ENCODE data around the gene TUBAL3. TPM values are rescaled to one million over a fixed set of nuclear protein-coding genes. Genes with fewer than 3 reads are reported as not detected.

Gene TUBAL3
- polyA plus RNA-seq, 1 donor (not counting 4 experiments of a cell fraction or from before 2014, with no cell fraction given) = 2.6 TPM

DNA sequence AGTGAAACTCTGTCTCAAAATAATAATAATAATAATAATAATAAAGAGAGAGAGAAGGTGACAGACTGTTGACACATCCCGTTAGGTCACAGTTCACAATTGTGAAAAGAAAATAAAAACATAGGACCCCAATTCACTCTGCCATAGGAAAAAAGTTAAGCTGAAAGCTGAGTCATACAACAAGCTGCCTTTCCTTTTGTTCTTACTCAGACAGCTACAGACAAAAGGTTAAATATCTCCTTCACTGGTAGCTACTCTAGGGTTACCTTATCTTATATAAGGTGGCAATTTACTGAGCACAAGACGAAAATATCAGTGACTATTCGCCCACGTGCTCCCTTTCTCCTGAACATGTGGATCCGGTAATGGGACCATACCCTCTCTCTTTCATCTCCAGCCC, 17.5 kb downstream of the TUBAL3 start:
- H3K36me3 ChIP-seq (ENCODE audit: control insufficient read depth in 2 of 2, extremely low read depth in 1 of 2, insufficient read depth in 2 of 2, low read length in 2 of 2) = no peaks in the 10 kb centered on the region
- no peaks in the 10 kb centered on the region for H3K79me2 ChIP-seq (ENCODE audit: control insufficient read depth, insufficient read depth, low read length)
- H3K4me3 ChIP-seq (ENCODE audit: control insufficient read depth in 2 of 3, extremely low read depth in 1 of 3, insufficient read depth in 2 of 3, low read depth in 1 of 3, low read length in 3 of 3) = no peak overlapping the region
- no peaks in the 10 kb centered on the region for H3K4me1 ChIP-seq (ENCODE audit: control insufficient read depth, extremely low read depth, insufficient read depth, low read length)
- H2AFZ ChIP-seq (ENCODE audit: control insufficient read depth, low read length) = no peak overlapping the region
- DNase-seq (ENCODE audit: low read depth, low spot score) = no peak
- no peak overlapping the region for H3K4me2 ChIP-seq (ENCODE audit: control insufficient read depth, extremely low read depth, insufficient read depth, low read depth, low read length)
- dilution Hi-C loops (cut with MboI; ENCODE audit: extremely low pct_ligation_motif_present, low sequenced_read_pairs) = no loop called here
- H3K27ac ChIP-seq (ENCODE audit: control insufficient read depth, insufficient read depth, low read length) = no peak overlapping the region
- no peaks in the 10 kb centered on the region for H3K9me3 ChIP-seq (ENCODE audit: control insufficient read depth, low read depth, low read length)
- TF ChIP-seq, protein P1, sequence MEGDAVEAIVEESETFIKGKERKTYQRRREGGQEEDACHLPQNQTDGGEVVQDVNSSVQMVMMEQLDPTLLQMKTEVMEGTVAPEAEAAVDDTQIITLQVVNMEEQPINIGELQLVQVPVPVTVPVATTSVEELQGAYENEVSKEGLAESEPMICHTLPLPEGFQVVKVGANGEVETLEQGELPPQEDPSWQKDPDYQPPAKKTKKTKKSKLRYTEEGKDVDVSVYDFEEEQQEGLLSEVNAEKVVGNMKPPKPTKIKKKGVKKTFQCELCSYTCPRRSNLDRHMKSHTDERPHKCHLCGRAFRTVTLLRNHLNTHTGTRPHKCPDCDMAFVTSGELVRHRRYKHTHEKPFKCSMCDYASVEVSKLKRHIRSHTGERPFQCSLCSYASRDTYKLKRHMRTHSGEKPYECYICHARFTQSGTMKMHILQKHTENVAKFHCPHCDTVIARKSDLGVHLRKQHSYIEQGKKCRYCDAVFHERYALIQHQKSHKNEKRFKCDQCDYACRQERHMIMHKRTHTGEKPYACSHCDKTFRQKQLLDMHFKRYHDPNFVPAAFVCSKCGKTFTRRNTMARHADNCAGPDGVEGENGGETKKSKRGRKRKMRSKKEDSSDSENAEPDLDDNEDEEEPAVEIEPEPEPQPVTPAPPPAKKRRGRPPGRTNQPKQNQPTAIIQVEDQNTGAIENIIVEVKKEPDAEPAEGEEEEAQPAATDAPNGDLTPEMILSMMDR (optimal IDR thresholded peaks at IDR 0.05 in 1 of 3, IDR thresholded peaks at IDR 0.05 in 1 of 3, conservative IDR thresholded peaks at IDR 0.05 in 1 of 3; ENCODE audit: extremely low read depth in 1 of 3, insufficient read depth in 2 of 3, low read length in 3 of 3) = no peak
- no peak for TF ChIP-seq EZH2 (IDR thresholded peaks at IDR 0.05; ENCODE audit: low read length)
- H3K27me3 ChIP-seq (ENCODE audit: control insufficient read depth, extremely low read depth, insufficient read depth, low read length) = peaks cover 3% of the 10 kb centered on the region
- H3K9me1 ChIP-seq (ENCODE audit: control insufficient read depth, extremely low read depth, insufficient read depth, low read length) = no peaks in the 10 kb centered on the region
- H4K20me1 ChIP-seq (ENCODE audit: control insufficient read depth, extremely low read depth, insufficient read depth, low read length) = no peaks in the 10 kb centered on the region
- no peak for FAIRE-seq
- no peak overlapping the region for H3K9ac ChIP-seq (ENCODE audit: control insufficient read depth, extremely low read depth, insufficient read depth, low read length)

DNA sequence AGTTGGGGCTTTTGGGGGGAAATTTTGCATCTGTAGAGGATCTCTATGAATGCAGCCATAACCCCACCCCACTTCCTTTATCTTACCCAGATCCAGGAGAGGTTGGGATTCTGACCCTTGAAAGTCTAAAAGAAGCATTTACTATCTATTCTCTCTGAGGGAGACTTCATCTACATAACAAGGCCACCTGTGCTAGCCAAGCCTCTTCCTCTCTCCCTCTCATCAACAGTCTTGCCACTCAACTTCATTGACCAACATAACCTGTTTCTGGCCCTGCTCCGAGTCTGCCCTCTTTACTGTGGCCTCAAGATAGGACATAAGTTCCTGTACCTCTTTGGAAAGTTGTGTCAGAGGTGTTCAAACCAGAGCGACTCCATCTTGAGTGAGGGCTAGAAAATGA, 19.4 kb downstream of the TUBAL3 start:
- dilution Hi-C loops (cut with MboI; ENCODE audit: extremely low pct_ligation_motif_present, low sequenced_read_pairs) = no loop called here
- FAIRE-seq (no peak), DNase-seq (ENCODE audit: low read depth, low spot score) (no peak)
- Histone ChIP-seq H3K9me1 (ENCODE audit: control insufficient read depth, extremely low read depth, insufficient read depth, low read length) (no peaks in the 10 kb centered on the region), H3K27me3 (ENCODE audit: control insufficient read depth, extremely low read depth, insufficient read depth, low read length) (peaks cover 3% of the 10 kb centered on the region), H4K20me1 (ENCODE audit: control insufficient read depth, extremely low read depth, insufficient read depth, low read length) (no peaks in the 10 kb centered on the region), H3K4me1 (ENCODE audit: control insufficient read depth, extremely low read depth, insufficient read depth, low read length) (no peaks in the 10 kb centered on the region), H3K4me2 (ENCODE audit: control insufficient read depth, extremely low read depth, insufficient read depth, low read depth, low read length) (no peak overlapping the region), H3K9me3 (ENCODE audit: control insufficient read depth, low read depth, low read length) (no peaks in the 10 kb centered on the region), H3K27ac (ENCODE audit: control insufficient read depth, insufficient read depth, low read length) (no peak overlapping the region), H3K4me3 (ENCODE audit: control insufficient read depth in 2 of 3, extremely low read depth in 1 of 3, insufficient read depth in 2 of 3, low read depth in 1 of 3, low read length in 3 of 3) (no peak overlapping the region), H2AFZ (ENCODE audit: control insufficient read depth, low read length) (no peak overlapping the region), H3K36me3 (ENCODE audit: control insufficient read depth in 2 of 2, extremely low read depth in 1 of 2, insufficient read depth in 2 of 2, low read length in 2 of 2) (no peaks in the 10 kb centered on the region), H3K79me2 (ENCODE audit: control insufficient read depth, insufficient read depth, low read length) (no peaks in the 10 kb centered on the region), H3K9ac (ENCODE audit: control insufficient read depth, extremely low read depth, insufficient read depth, low read length) (no peak overlapping the region)
- no peak for TF ChIP-seq EZH2 (IDR thresholded peaks at IDR 0.05; ENCODE audit: low read length)
- TF ChIP-seq, protein P1 (optimal IDR thresholded peaks at IDR 0.05 in 1 of 3, IDR thresholded peaks at IDR 0.05 in 1 of 3, conservative IDR thresholded peaks at IDR 0.05 in 1 of 3; ENCODE audit: extremely low read depth in 1 of 3, insufficient read depth in 2 of 3, low read length in 3 of 3) = no peak
